ENCODE measurements around the gene LCP2. TPM values are rescaled to one million over a fixed set of nuclear protein-coding genes. Genes with fewer than 3 reads are reported as not detected.
A peak's percentile ranks its signal among the peaks of the same experiment; 100 is the strongest.

Gene LCP2
- total RNA-seq, 1 donor from 2014 or later: 0.09 TPM

DNA sequence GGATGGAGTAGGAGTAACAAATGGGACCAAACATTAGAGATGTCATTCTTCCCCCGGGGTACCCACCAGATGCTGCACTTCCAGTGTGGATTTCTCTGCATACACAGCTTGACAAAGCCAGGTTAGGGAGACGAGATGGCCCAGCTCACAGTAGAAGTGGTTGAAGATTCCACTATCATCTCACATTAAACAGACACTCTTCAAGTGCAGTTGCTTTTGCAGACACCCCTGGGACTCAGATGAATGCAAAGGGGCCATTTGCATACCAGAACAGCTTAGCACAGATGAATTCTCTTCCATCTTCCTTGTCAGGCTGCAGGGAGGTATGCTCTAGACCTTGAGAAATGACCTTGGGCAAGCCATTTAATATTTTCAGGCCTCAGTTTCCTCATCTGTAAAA, 77.4 kb downstream of the LCP2 start:
- no peaks in the 10 kb centered on the region for H4K20me1 ChIP-seq (ENCODE audit: insufficient read depth, low read length)
- H3K27ac ChIP-seq (ENCODE audit: low read depth, low read length): no peak overlapping the region
- Mint-ChIP-seq H3K27me3 (ENCODE audit: low read depth, unreplicated experiment) (peaks cover 6% of the 10 kb centered on the region), H3K36me3 (ENCODE audit: low read depth, unreplicated experiment) (no peaks in the 10 kb centered on the region), H3K4me3 (ENCODE audit: unreplicated experiment) (no peak overlapping the region), H3K27ac (ENCODE audit: unreplicated experiment) (no peak overlapping the region), H3K4me1 (ENCODE audit: low read depth, unreplicated experiment) (peaks cover 7% of the 10 kb centered on the region), H3K9me3 (ENCODE audit: unreplicated experiment) (no peaks in the 10 kb centered on the region)
- H3K79me2 ChIP-seq (ENCODE audit: insufficient read depth, low read length): no peaks in the 10 kb centered on the region
- DNase-seq (ENCODE audit: low read depth): no peak
- H3K4me2 ChIP-seq (ENCODE audit: low read length): peak overlapping the region; percentile 38
- H3K4me1 ChIP-seq (ENCODE audit: insufficient read depth, low read length): peaks cover 15% of the 10 kb centered on the region
- no peaks in the 10 kb centered on the region for H3K36me3 ChIP-seq (ENCODE audit: insufficient read depth, low read length)
- H3K27me3 ChIP-seq (ENCODE audit: insufficient read depth, low read length): no peaks in the 10 kb centered on the region
- TF ChIP-seq EZH2 (IDR thresholded peaks at IDR 0.05; ENCODE audit: insufficient read depth, low read length): no peak
- TF ChIP-seq, protein P1, sequence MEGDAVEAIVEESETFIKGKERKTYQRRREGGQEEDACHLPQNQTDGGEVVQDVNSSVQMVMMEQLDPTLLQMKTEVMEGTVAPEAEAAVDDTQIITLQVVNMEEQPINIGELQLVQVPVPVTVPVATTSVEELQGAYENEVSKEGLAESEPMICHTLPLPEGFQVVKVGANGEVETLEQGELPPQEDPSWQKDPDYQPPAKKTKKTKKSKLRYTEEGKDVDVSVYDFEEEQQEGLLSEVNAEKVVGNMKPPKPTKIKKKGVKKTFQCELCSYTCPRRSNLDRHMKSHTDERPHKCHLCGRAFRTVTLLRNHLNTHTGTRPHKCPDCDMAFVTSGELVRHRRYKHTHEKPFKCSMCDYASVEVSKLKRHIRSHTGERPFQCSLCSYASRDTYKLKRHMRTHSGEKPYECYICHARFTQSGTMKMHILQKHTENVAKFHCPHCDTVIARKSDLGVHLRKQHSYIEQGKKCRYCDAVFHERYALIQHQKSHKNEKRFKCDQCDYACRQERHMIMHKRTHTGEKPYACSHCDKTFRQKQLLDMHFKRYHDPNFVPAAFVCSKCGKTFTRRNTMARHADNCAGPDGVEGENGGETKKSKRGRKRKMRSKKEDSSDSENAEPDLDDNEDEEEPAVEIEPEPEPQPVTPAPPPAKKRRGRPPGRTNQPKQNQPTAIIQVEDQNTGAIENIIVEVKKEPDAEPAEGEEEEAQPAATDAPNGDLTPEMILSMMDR (IDR thresholded peaks at IDR 0.05; ENCODE audit: insufficient read depth, low read depth, low read length): no peak
- H2AFZ ChIP-seq (ENCODE audit: low read depth, low read length): no peak overlapping the region
- no peak overlapping the region for H3K4me3 ChIP-seq (ENCODE audit: insufficient read depth, low read depth, low read length)
- FAIRE-seq: no peak
- no peaks in the 10 kb centered on the region for H3K9me3 ChIP-seq (ENCODE audit: insufficient read depth, low read depth, low read length)
- H3K9ac ChIP-seq (ENCODE audit: low read length): no peak overlapping the region

DNA sequence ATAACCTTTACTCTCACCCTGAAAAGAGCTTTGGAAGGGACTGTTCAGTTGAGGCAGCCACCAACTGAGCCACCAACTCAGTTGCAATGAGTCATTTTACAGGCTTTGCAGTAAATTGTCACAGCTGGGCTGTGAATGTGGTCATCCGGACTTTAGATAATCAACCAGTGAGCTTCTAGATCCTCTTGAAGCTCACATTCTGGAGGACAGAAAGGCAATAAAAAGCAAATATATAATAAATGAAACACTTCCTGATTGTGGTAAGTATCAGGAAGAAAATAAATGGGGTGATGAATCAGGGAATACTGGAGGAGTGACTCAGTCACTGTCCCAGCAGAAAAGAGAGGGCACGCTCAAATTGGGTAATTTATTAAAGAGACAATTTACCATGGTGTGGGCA, 78.0 kb downstream of the LCP2 start:
- H3K79me2 ChIP-seq (ENCODE audit: insufficient read depth, low read length): no peaks in the 10 kb centered on the region
- H4K20me1 ChIP-seq (ENCODE audit: insufficient read depth, low read length): no peaks in the 10 kb centered on the region
- Mint-ChIP-seq H3K27ac (ENCODE audit: unreplicated experiment) (no peak overlapping the region), H3K27me3 (ENCODE audit: low read depth, unreplicated experiment) (peaks cover 4% of the 10 kb centered on the region), H3K9me3 (ENCODE audit: unreplicated experiment) (no peaks in the 10 kb centered on the region), H3K4me1 (ENCODE audit: low read depth, unreplicated experiment) (peaks cover 7% of the 10 kb centered on the region), H3K4me3 (ENCODE audit: unreplicated experiment) (no peak overlapping the region), H3K36me3 (ENCODE audit: low read depth, unreplicated experiment) (no peaks in the 10 kb centered on the region)
- no peaks in the 10 kb centered on the region for H3K27me3 ChIP-seq (ENCODE audit: insufficient read depth, low read length)
- H3K36me3 ChIP-seq (ENCODE audit: insufficient read depth, low read length): no peaks in the 10 kb centered on the region
- DNase-seq (ENCODE audit: low read depth) (peak; percentile 77), FAIRE-seq (peak; percentile 55)
- no peaks in the 10 kb centered on the region for H3K9me3 ChIP-seq (ENCODE audit: insufficient read depth, low read depth, low read length)
- H3K27ac ChIP-seq (ENCODE audit: low read depth, low read length): no peak overlapping the region
- H3K4me3 ChIP-seq (ENCODE audit: insufficient read depth, low read depth, low read length): no peak overlapping the region
- no peak overlapping the region for H2AFZ ChIP-seq (ENCODE audit: low read depth, low read length)
- peak overlapping the region; percentile 38 for H3K4me2 ChIP-seq (ENCODE audit: low read length)
- TF ChIP-seq EZH2 (IDR thresholded peaks at IDR 0.05; ENCODE audit: insufficient read depth, low read length): no peak
- TF ChIP-seq, protein P1 (IDR thresholded peaks at IDR 0.05; ENCODE audit: insufficient read depth, low read depth, low read length): no peak
- H3K9ac ChIP-seq (ENCODE audit: low read length): no peak overlapping the region
- peaks cover 15% of the 10 kb centered on the region for H3K4me1 ChIP-seq (ENCODE audit: insufficient read depth, low read length)

GRCh38 chr5:170218726-170219125, 78.9 kb downstream of the LCP2 start:
- Histone ChIP-seq H3K79me2 (ENCODE audit: insufficient read depth, low read length) (no peaks in the 10 kb centered on the region), H2AFZ (ENCODE audit: low read depth, low read length) (no peak overlapping the region), H3K36me3 (ENCODE audit: insufficient read depth, low read length) (no peaks in the 10 kb centered on the region), H3K9ac (ENCODE audit: low read length) (no peak overlapping the region), H3K27ac (ENCODE audit: low read depth, low read length) (no peak overlapping the region), H3K9me3 (ENCODE audit: insufficient read depth, low read depth, low read length) (no peaks in the 10 kb centered on the region), H3K4me3 (ENCODE audit: insufficient read depth, low read depth, low read length) (no peak overlapping the region), H4K20me1 (ENCODE audit: insufficient read depth, low read length) (no peaks in the 10 kb centered on the region), H3K4me1 (ENCODE audit: insufficient read depth, low read length) (peaks cover 15% of the 10 kb centered on the region), H3K4me2 (ENCODE audit: low read length) (no peak overlapping the region), H3K27me3 (ENCODE audit: insufficient read depth, low read length) (no peaks in the 10 kb centered on the region)
- H3K27me3 Mint-ChIP-seq (ENCODE audit: low read depth, unreplicated experiment): peaks cover 4% of the 10 kb centered on the region
- H3K36me3 Mint-ChIP-seq (ENCODE audit: low read depth, unreplicated experiment): no peaks in the 10 kb centered on the region
- FAIRE-seq (no peak), DNase-seq (ENCODE audit: low read depth) (no peak)
- H3K27ac Mint-ChIP-seq (ENCODE audit: unreplicated experiment): no peak overlapping the region
- H3K9me3 Mint-ChIP-seq (ENCODE audit: unreplicated experiment): peaks cover 4% of the 10 kb centered on the region
- H3K4me3 Mint-ChIP-seq (ENCODE audit: unreplicated experiment): no peak overlapping the region
- peaks cover 7% of the 10 kb centered on the region for H3K4me1 Mint-ChIP-seq (ENCODE audit: low read depth, unreplicated experiment)
- TF ChIP-seq, protein P1 (IDR thresholded peaks at IDR 0.05; ENCODE audit: insufficient read depth, low read depth, low read length): no peak
- no peak for TF ChIP-seq EZH2 (IDR thresholded peaks at IDR 0.05; ENCODE audit: insufficient read depth, low read length)
